Stimulated activated CD8-positive, alpha-beta memory T cell treated with anti-CD3 and anti-CD28 coated beads, Interleukin-4, amount 100 ng/mL, for 24 hours (primary cell): Measurements from ENCODE around the gene FAM83E.
A peak's percentile ranks its signal among the peaks of the same experiment; 100 is the strongest.

Experiments
- DNase-seq: peaks from one replicate; pipeline ENCODE4 v3.0.0-alpha.2; 2020; ENCODE audit warnings: low read depth

FAM83E gene

DNA sequence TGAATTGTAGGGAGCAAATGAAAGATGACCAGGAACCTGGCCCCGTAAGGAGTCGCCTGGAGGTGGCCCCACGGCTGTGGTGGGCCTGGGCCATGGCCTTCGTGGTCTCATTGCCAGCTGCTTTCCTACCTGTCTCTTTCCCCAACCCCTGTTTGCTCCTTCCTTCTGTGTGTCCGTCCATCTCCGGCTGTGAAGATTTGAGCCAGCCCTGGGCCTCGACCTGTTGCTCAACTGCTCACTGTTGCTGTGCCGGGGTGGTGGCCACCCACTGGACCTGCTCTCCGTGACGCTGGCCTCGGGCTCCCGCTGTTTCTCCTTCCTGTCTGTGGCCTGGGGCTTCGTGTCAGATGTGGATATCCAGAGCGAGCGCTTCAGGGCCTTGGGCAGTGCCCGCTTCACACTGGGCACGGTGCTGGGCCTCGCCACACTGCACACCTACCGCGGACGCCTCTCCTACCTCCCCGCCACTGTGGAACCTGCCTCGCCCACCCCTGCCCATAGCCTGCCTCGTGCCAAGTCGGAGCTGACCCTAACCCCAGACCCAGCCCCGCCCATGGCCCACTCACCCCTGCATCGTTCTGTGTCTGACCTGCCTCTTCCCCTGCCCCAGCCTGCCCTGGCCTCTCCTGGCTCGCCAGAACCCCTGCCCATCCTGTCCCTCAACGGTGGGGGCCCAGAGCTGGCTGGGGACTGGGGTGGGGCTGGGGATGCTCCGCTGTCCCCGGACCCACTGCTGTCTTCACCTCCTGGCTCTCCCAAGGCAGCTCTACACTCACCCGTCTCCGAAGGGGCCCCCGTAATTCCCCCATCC is 13.8 kb upstream of the FAM83E start:
- DNase-seq, result no peak

DNA sequence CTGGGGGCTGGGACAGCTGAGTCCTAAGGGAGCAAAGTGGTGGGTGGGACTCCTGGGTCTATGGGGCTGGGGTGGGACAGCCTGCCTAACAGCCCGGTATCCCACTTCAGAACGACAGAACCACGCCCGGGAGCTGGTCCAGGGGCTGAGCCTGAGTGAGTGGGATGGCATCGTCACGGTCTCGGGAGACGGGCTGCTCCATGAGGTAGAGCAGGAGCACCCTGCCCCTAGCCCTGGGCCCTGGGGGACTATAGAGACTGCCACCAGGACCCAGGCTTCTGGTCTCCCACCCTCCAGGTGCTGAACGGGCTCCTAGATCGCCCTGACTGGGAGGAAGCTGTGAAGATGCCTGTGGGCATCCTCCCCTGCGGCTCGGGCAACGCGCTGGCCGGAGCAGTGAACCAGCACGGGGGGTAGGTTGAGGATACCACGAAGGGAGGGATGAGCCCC is 13.0 kb upstream of the FAM83E start:
- no peak for DNase-seq

DNA sequence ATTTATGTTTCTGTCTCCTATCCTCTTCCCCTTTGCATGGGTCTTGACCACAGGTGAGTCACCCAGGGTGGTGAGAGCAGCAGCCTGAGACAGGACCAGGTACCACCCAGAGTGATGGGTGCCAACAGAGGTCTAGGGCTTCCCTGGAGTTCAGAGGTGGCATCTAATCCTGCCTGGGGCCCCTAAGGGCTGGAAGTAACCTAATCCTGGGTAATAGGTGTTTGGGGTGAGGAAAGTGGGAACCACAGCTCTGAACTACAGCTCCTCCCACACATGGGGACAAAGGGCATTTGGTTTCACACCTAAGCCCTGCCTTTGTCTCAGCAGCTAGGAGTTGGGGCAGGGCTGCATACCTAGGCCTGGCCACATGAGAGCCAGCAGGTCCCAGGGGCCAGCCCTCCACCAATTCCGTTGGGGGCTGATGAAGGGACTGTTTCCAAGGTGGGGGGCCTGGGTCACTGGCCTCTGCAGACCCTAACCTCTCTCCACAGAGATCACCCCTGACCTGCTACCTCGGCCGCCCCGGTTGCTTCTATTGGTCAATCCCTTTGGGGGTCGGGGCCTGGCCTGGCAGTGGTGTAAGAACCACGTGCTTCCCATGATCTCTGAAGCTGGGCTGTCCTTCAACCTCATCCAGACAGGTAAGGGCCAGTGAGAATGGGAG is 12.5 kb upstream of the FAM83E start:
- DNase-seq, result no peak

DNA sequence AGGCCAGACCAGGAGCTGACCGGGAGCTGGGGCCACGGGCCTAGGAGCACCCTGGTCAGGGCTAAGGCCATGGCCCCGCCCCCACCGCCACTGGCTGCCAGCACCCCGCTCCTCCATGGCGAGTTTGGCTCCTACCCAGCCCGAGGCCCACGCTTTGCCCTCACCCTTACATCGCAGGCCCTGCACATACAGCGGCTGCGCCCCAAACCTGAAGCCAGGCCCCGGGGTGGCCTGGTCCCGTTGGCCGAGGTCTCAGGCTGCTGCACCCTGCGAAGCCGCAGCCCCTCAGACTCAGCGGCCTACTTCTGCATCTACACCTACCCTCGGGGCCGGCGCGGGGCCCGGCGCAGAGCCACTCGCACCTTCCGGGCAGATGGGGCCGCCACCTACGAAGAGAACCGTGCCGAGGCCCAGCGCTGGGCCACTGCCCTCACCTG is 11.0 kb upstream of the FAM83E start:
- DNase-seq, result no peak

DNA sequence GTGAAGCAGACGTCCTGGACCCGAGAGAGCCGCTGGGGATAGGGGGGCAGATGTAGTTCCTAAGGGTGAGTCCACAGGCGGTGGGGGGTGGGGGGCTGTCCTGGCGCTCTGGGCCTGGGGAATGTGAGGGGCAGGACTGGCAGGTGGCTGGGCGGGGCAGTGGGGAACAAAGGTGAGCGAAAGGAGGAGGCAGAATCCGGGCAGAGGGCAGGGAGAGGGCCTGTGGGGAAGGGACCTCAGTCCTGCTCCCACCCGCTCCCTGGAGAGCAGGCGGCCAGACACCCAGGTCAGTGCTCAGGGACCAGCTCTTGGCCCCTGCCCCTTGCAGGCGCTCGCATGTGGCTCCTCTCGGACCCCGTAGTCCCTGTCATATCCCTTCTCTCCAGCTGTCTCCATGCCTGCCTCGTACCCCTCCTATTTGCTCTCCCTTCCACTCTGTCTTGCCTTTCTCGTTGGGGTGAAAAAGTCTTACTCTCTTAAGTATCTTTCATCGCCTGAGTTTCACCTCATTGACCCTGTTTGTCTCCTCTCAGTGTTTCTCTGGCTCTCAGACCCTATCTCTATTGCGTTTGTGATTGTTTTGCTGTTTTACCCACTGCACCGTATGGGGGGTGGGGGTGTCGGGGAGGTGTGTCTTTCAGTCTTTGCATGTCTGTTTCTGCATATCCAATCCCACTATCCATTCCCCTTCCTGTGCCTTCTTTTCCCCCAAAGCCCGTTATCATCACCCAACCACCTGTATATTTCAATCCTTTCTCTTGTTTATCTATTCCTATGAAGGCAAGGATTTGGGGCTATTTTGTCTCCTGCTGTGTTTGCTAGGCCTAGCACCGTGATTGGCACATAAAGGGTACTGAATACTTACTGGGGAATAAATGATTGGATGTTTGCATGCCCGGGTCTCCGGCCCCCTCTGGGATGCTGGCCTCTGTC is 10.2 kb upstream of the FAM83E start:
- DNase-seq, result no peak

DNA sequence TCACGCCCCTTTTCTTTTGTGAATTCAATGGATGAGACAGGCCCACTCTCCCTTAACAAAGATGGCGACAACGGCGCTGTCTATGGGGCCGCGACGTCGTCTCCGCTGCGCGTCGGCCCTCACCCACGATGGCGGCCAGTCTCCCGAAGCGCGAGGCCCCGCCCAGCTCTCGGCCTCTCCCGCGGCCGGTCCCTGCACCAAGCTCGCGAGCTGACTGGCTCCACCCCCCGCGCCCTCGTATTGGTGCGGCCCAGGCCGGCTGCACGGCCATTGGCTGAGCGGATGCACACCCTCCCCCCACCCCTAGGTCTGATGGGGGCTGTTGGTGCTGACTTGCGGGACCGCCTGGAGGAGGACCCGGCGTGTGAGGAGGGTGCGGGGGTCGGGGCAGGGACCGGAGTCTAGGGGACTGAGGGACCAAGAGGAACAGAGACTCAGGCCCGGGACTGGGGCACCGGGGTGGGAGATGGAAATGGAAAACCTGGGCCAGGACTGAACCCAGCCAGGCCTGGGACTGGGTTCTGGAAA is 9.3 kb upstream of the FAM83E start:
- DNase-seq, result peak; percentile 98

DNA sequence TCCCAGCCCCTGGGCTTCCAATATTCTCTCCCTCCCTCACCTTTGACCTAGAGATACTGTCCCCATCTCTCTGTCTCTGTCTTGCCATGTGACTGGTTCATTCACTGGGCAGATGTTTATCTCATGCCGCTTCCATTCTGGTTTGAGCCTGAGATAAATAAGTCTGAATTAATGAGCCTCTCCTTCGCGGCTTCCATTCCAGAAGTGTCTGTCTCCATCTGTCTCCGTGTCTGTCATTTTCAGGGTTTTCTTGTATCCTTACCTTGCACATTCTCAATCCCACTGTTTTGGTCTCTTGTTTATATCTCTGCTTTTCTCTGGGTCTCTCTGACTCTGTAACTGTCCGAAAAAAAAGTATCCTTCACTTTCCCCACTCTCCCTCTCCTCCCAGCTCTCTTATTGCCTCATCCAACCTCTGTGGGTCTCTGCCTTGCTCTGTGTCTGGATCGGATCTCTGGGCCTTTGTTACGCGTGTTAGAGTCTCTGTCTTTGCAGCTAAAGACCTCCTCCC is 8.7 kb upstream of the FAM83E start:
- DNase-seq, result no peak

DNA sequence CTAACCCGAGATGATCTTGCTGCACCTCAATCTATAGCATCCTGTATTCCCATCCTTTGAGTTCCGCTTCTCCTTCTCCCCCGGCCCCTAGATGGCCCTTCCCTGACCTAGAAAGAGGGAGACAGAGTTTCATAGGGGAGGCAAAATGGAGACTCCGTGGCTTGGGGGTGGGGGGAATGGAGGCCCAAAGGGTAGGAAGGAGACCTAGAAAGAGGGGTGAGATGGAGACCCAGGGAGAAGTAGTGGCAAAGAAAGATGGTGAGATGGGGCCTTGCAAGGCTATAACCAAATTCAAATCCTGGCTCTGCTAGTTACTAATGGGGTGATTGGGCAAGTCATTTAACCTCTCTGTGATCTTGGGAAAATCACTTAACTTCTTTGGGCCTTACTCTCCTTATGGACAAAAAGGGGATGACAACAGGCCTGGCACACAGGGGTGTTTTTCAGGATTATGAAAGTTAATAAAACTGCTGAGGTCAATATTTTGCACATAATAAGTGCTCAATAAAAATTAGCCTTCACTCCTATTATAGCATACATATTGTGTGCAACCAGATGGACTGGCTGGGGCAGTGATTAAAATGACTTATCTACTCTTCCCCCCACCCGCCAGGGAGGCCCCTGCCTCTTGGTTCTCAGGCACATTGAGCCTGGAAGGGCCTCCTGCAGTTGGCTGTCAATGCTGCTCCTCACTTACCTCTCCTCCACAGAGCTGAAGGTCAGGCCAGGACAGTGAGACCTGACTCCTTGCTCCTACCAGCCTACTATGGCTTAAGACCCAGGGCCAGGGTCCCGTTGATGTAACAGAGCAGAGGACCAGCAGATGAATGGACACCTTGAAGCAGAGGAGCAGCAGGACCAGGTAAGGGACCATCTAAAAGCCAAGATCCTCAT is 5.1 kb upstream of the FAM83E start:
- no peak for DNase-seq

DNA sequence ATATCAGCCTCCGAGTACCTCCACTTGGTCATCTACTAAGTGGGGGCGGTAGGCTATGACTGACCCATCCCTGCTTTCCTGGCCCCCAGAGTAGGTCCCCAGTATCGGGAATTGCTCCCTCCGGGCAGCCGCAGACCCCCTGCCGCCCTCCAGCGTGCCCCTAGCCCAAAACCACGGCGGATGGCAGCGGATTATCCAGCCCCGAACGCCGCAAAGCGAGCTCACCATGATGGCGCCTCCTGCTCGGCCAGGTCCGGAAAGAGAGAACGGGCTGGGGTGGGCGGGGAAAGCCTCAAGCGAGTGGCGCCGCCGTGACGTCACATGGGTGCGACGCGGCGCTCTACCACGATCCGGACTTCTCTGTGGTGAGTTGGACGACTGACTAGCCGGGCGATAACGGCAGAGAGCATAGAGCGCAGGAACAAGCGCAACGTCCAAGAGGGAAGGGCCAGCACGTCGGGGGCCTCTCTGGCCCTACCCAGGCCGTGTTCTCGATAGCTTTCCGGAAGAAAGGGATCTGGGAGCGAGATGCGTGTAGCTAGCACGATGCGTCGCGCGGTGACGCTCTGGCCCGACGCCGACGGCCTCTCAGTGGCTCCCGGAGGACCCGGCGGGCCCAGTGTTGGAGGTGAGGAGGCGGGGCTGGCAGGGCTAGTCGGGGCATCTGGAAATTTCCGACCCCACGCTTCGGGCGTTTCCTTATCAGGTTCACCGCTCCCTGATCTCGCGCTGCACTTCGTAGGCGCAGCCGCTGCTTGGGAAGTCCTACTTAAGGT is 4.2 kb upstream of the FAM83E start, which contains the start of the genes RPL18 and SPHK2:
RPL18 (minus strand) TSS at position 263 of the 776 bp plus-strand sequence; CDS start at position 228, 35 bp downstream.
SPHK2 (plus strand) TSS at position 591 of the 776 bp plus-strand sequence. CDS start 1,009 bp downstream, outside the sequence.
- peak; percentile 93 for DNase-seq

DNA sequence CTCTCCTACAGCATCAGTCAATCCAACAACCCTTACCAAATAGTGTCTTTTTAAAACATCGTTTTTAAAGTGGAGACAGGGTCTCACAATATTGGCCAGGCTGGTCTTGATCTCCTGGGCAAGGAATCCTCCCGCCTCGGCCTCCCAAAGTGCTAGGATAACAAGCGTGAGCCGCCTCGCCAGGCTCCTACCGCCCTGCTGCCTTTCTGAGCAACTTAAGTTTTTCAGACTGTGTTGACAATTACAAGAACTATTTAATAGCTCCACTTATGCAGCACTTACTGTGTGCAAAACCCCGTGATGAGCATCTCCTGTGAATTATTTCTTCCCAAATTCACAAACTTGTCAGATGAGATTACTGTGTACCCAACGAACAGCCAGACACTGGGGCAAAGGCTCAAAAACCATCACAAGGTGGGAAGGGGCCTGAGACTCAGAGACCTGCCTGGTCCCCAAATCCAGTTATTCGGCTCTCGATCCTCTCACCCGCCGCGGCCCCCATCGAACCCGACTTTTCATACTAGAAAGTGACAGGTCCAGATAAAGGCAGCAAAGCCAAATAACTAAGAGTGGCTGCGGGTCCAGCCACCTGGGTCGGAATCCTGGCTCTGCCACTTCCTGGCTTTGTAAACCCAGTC is 3.5 kb upstream of the FAM83E start:
- no peak for DNase-seq

DNA sequence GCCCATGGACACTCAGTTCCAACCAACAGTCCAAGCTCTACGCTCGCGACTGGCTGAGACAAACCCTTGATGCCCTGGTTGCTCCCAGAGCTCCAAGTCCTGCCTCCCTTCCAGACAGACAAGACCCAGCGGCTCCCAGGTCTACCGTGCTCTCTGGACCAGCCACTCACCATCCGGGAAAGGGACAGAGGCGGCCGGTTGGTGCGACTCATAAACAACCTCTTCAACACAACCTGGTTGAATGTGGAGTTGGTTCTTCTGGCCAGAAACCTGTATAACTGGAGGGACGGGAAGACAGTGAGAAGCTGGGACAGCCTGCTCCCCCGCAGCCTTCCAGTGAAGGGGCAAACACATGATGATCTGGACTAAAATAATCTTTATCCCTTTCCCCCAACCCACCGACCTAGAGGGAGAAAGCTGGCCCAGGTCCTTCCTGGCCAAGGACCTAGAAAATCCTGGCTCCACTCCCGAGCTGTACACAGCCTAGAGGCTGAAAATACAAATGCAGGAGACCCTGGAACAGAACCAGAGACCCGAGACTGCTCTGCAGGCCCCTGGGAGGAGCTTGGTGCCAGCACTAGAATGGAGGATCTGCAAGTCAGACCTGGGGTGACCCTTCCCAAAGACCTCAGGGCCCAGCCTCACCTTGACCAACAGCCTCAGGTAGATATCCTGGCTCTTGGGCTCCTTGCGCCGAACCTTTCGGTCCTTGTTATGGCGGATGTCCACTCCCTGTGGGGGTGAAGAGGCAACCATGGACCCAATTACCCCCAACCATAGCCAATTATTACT is 2.5 kb upstream of the FAM83E start:
- no peak for DNase-seq

DNA sequence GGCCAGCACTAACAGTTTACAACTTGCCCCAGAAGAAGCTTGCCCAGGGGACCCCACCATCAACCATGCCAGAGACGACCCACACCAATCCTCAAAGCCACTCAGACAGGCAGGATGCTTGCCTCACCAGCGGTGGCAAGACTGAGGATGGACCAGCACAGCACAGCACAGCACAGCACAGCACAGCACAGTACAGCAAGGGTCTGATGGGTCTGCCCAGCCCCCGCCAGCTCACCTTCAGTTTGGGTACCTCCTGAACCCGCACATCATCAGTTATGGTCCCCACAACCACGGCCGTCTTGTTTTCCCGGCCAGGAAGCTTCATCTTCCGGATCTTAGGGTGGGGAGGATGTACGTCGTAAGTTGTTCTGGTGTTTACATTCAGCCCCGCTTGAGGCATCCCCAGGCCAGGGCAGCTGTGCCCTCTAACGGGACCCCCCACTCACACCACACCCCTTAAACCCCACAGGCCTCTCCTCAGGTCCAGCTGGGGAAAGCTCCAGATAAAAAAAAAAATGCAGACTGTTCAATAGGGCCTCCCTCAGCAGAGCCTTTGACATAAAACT is 1.7 kb upstream of the FAM83E start:
- DNase-seq, result no peak

DNA sequence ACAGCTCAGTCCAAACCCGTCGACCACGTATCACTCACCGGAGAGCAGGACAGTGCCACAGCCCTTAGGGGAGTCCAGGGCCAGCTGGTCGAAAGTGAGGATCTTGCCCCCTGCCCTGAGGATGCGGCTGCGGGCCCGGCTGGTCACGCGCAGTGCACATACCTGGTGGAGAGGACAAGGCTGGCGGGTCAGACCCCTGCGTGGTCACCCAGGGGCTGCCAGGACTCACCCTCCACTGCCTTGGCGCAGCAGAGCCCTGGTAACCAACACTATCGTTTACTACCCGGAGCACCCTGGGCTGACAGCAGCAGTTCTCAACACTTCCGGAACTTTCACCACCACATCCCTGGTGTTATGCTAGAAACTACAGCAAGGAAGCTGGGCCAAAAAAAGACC is 1.2 kb upstream of the FAM83E start:
- no peak for DNase-seq

DNA sequence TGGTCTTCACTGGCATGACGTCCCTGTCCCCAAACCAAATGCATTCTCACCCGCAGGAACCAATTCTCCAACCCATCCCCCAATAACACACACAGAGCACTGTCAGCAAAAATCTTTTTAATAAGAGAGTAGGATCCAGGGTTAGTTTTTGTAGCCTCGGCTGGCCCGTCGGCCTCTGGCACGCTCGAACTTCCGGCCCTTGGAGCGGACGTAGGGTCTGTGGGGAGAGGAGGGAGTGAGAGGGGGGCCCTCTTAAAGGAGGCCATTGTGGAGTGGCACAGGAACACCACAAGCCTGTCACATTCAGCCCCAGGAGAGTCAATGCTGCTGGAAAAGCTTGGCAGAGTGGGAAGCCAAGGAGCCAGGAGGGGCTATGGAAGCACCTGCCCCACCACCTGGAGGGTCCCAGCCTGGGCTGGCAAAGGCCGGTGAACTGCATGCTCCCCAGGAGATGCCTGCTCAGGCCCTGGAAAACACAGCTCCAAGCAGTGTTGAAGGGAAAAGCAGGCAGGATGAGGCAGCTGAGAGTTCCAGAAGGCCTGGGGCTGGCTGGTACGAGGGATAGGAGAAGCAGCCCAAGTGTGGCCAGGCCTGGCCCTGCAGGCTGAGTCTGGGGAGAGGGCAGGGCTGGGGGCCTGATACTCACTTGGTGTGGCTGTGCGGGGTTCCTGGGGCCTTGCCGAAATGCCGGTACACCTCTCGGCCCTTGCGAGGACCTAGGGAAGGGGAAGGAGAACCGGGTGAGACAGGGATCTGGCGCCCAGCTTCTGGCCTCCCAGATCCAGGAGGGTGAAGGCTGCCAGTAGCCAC is 560 bp upstream of the FAM83E start:
- DNase-seq, result no peak

DNA sequence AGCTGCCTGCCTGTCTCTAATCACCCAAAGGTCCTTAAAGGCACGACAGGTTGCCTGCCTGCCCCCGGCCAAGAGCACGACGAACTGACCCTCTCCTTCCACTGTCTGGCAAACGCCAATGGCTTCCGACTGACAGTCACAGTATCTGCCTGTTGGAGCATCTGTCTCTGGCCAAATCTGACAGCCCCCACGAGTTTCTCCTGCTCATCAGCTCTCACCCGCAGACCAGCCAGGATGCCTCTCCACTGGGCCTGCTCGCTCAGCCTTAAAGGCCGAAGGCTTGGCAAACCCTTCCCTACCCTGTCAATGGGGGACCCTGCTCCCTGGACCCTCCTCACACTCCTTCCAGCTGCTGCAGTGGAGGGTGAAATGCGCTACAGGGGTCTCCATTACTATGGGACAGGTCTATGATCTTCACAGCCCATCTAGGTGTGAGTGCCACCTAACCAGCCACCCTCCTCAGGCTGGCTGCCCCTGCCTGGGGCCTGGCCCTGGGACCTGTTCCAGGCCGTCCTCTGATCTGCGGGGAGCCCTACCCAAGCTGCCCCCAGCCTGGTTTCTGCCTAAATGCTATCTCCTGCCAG is 932 bp downstream of the FAM83E start:
- DNase-seq, result no peak

DNA sequence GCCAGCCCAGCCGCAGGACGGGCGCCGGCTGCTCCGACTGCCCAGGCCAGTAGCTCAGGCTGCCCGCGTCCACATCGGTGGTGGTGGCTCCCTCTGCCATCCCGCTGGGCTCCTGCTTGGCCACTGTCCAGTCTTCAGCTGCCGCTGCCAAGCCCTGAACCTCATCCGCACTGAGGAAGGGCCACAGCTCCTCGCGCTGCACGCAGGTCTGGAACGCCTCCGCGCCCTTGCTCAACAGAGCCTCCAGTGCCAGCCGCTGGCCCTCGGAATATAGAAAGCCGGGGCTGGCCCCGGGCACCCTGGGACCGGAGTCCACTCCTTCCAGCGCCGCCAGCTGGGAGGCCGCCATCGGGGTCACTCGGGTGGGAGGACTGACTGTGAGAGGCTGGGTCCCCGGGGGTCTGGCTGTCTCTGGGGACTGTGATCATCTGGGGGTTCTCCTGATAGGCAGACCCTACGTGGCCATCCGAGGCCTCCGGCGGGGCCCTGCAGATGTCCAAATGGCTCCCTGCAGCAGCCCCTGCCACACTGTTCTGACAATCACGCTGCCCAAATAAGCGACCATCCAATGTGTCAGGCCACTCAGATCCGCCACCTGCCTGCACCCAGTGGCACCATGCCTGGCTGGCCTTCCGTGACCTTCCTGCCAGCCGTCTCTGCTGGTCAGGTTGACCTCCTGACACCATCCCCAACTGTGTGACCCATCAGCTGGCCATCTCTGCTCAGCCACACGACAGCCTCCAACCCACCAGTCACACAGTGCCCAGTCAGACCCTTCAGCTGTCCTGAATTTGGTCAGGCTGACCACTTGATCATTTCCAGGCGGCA is 1.6 kb downstream of the FAM83E start:
- no peak for DNase-seq
